ENCODE measurements around the gene ZNF652.

Gene ZNF652

GRCh38 chr17:49358641-49359247, 3.3 kb downstream of the ZNF652 start:
- DNase-seq (ENCODE audit: low read depth, low spot score) = no peak

DNA sequence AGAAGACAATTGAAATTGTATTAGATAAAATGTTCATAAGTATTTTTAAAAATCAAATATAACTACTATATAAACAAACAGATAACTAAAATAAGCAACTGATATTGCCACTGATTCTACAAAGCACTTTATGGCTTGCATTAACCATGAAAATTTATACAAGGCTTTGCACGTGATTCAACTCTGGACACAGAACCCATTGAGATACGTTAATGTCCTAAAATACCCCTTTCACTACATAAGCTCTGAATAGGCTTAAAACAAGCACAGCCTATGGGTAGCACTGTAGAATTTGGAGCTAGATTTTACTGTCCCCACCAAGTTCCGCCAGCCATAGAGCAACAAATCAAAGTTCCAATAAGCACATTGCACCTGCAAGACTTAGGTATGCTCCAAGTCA, 4.5 kb downstream of the ZNF652 start:
- DNase-seq (ENCODE audit: low read depth, low spot score) = no peak

DNA sequence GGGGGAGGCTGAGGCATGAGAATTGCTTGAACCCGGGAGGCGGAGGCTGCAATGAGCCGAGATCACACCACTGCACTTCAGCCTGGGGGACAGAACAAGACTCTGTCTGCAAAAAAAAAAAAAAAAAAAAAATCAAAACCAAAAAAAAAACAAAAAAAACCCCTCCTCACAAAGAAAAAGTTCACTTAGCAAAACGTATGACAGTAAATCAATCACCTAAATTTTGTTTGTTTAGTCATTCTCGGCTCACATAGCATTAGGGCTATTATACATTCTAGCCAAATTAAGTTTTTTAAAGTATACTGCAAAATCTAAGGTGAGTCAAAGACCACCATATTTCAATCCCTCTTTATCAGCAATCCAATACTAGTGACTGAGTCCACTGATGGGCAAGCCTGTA, 5.7 kb downstream of the ZNF652 start:
- no peak for DNase-seq (ENCODE audit: low read depth, low spot score)

- no peak for DNase-seq (ENCODE audit: low read depth, low spot score)
These were observed 8.4 kb downstream of the ZNF652 start for GRCh38 chr17:49353607-49354006.

- DNase-seq (ENCODE audit: low read depth, low spot score) = no peak
These were observed 9.4 kb downstream of the ZNF652 start for GRCh38 chr17:49352587-49353154.

DNA sequence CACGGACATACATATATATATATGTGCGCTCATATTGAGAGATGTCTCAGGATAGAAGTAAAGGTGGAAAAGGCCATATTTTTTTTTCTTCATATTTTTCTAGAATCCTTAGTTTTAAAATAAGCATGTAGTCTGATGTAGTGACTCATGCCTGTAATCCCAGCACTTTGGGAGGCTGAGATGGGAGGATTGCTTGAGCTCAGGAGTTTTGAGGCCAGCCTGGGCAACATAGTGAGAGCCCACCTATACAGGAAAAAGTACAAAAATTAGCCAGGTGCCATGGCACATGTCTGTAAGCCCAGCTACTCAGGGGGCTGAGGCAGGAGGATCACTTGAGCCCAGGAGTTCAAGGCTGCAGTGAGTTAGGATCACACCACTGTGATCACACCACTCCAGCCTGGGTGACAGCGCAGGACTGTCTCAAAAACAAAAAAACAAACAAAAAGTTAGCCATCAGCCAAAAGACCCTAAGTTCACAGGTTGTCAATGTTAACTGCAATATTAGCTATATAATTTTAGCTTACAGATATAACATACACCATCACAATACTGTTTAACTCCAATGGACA, 10.4 kb downstream of the ZNF652 start:
- no peak for DNase-seq (ENCODE audit: low read depth, low spot score)

DNA sequence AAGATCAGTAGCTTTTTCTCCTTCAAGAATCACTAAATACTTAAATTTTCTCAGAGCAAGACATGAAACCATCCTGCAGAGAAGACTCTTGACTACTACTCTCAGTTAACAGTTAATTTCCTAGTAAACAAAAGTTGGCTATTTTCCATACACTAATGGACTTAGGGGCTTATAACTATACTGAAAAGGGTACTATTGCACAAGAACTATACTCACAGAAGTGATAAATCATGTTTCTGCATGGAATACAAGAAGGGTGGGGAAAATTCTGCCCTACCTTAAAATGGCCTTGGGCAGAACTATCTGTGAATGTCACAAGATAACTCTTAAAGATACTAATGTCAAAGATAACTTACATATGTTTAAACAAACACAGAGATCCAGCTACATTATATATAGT, 12.5 kb downstream of the ZNF652 start:
- no peak for DNase-seq (ENCODE audit: low read depth, low spot score)

DNA sequence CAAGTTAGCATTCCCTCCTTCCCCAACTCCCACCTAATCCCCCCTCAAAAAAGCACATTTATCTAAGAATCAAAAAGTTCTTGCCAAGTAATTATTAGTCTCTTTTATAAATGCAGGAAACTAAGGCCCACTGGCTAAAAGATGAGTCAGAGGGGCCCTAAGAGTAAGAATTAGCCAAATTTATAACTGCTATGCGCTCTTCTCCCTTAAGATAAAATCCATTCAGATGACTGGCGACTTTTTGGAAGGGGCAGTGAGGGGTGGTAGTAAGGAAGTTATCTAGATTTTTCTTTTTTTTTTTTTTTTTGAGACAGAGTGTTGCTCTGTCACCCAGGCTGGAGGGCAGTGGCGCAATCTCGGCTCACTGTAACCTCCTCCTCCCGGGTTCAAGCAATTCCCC, 17.1 kb downstream of the ZNF652 start:
- no peak for DNase-seq (ENCODE audit: low read depth, low spot score)

DNA sequence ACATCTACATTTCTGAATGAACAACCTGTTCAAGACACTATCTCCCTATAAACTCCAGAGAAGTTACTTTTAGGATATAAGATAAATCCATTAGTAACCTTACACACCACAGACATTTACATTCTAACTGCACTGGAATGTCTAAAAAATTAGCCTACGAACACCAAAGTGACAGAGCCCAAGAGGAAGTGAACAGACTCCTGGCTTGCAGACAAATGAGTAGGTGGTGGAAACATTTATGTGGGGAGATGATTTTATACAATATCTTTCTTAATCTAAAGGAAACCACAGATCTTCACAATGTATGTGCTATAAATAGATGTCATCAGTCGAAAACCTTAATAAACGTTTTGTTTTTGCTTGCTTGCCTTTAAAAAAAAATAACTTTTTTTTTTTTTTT, 18.8 kb downstream of the ZNF652 start:
- DNase-seq (ENCODE audit: low read depth, low spot score) = no peak

DNA sequence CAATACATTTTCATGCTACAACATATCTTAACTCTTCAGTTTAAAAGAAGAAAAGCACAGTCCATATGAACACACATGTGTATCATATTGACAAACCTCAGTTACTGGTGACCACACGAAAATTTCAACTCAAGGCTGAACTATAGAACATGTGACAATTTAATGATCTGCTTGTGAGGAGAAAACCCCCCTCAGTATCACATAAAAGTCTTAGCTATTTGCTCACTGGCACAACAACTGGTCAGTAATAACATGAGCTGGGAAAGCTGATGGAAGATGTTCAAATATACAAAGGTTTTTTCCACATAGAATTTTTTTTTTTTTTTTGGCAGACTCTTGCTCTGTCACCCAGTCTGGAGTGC, 19.5 kb downstream of the ZNF652 start:
- no peak for DNase-seq (ENCODE audit: low read depth, low spot score)

DNA sequence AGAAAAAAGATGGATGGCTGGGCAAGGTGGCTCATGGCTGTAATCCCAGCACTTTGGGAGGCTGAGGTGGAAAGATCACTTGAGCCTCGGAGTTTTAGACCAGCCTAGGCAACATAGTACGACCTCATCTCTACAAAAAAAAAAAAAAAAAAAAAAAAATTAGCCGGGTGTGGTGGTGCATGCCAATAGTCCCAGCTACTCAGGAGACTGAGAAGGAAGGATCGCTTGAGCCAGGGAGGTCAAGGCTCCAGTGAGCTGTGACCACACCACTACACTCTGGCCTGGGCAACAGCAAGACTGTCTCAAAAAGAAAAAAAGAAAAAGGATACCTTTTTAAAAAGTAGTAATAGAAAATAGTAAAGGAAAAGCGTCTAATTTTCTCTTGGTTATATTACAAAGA, 20.7 kb downstream of the ZNF652 start:
- DNase-seq (ENCODE audit: low read depth, low spot score) = no peak

DNA sequence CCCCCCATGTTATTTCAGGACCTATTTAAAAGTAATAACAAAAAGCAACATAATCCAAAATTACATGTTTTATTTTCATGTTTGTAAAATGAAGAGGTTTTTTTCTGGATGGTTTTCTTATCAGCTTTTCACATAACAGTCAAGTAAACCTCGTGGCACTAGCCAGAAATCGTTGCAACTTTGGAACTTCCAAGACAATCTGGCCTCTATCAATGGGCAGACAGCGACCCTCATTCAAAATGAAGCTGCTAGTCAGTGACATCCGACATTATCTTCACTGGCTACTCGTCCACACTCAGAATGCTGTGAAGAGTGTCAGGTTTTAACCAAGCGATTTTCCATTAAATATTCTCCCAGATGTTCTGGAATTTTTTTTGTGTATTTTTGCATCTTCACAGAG, 22.7 kb downstream of the ZNF652 start:
- no peak for DNase-seq (ENCODE audit: low read depth, low spot score)

GRCh38 chr17:49338883-49339282, 23.2 kb downstream of the ZNF652 start:
- DNase-seq (ENCODE audit: low read depth, low spot score) = no peak

DNA sequence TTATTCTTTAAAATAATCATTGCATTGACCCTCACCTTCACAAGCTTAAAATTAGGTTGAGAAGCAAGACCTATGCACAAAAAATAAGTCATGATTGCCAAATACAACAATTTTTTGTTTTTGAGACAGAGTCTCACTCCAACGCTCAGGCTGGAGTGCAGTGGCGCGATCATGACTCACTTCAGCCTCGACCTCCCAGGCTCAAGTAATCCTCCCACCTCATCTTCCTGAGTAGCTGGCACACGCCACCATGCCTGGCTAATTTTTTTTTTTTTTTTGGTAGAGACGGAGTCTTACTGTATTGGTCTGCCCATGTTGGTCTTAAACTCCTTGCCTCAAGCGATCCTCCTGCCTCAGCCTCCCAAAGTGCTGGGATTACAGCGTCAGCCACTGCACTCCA, 24.2 kb downstream of the ZNF652 start:
- no peak for DNase-seq (ENCODE audit: low read depth, low spot score)

DNA sequence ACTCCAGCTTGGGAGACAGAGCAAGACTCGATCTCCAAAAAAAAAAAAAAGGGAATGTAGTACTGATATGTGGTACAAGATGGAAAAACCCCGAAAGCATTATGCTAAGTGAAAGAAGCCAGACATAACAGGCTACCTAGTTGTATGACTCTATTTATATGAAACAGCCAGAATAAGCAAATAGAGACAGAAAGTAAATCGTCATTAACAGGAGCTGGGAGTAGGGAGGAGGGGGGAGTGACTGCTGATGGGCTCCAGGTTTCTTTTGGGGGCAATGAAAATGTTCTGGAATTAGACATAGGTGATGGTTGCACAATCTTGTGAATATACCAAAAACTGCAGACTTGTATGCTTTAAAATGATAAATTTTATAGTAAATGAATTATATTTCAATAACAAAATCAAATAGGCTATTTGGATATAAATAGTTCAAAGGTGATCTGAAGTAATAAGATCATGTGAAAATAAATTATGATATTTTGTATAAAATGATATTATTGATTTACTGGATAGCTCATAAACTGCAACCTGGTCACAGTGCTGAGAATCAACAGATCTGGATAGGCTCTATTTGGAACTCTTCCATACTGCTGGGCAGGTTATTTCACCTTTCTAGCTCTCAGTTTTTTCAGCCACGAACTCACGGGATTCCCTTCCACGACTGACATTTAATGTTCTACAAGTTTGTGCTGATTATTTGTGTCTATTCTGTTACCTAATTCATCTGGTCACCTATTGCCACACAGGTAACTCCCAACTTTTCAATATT, 27.1 kb downstream of the ZNF652 start:
- no peak for DNase-seq (ENCODE audit: low read depth, low spot score)

- DNase-seq (ENCODE audit: low read depth, low spot score) = no peak
These were observed 28.2 kb downstream of the ZNF652 start for GRCh38 chr17:49333804-49334203.

DNA sequence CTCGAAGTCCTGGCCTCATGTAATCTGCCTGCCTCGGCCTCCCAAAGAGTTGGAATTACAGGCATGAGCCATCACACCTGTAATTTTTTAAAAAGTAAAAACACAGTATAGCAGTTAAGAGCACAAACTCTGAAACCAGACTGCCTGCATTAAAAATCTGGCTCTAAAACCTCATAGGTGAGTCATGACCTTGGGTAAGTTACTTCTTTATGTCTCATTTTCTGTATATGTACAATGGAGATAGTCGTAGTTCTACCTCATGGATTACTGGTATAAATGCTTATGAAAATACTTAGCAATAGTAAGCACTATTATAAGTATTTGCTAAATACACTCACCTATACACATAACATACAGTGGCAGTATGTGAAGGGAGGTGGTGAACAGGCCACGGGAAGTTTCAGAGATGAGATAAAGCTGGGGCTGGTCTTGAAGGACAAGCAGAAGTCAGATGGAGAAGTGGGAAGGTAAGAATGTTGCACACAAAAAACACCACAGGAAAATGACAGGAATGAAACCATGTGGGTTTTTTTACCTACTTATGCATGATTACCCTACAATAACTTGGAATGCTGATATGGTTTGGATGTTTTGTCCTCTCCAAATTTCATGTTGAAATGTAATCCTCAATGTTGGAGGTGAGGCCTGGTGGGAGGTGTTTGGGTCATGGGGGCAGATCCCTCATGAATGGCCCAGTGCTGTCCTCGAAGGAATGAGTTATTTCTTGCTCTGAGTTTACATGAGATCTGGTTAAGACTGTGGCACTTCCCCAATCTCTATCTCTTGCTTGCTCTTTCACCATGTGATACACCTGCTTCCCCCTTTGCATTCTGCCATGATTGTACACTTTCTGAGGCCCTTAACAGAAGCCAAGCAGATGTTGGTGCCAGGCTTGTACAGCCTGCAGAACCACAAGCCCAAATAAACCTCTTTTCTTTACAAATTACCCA, 33.9 kb downstream of the ZNF652 start:
- DNase-seq (ENCODE audit: low read depth, low spot score) = no peak

- DNase-seq (ENCODE audit: low read depth, low spot score) = no peak
These were observed 36.1 kb downstream of the ZNF652 start for GRCh38 chr17:49325980-49326379.

- DNase-seq (ENCODE audit: low read depth, low spot score) = no peak
These were observed 43.5 kb downstream of the ZNF652 start for GRCh38 chr17:49318435-49318965.

DNA sequence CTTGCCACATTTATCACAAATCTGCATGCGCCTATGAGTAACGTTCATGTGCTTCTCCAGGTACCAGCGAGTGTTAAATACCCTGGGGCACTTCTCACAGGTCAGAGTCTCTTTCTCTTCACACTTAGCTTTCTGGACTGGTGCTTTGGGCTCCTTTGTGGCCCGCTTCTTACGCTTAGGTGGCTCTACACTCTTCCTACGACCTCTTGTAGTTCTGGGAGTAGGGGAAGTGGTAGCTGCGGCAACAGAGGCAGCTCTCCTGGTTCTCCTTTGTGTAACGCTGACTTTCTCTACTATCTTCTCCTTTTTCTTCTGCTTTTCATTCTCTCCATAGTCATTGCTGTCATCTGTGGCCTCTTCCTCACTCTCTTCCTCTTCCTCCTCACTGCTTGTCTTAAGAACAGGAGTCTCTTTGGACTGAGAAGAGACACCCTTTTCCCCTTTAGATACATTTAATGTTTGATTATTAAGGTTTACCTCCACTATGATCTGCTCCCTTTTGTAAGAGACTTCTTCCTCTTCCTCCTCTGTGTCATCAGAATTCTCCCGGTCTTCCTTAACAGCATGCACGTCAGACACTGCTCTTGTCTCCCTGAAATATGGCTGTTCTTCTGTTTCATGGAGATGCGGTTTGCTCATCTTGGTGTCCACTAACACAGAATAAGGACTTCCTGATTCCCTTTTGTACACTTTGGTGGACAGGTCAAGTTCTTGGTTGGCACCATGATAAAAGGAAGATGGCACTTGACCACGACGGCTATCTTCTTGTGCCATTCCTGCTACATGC, 45.0 kb downstream of the ZNF652 start:
- no peak for DNase-seq (ENCODE audit: low read depth, low spot score)

DNA sequence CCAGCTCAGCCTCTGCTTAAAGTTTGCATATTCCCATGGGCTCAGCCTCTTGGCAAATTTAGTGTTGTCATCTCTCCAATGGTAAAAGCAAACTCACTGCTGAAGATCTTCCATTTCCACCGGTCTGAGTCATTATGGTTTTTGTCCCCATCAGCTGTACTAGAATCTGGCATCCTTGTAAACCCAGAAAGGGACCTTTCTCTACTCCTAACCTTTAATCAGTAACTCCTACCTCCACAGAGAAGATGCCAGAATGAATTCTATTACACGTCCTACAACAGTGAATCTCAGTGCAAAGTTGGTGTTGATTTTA, 45.8 kb downstream of the ZNF652 start:
- DNase-seq (ENCODE audit: low read depth, low spot score) = no peak

Measured in brain pericyte (primary cell).